Sigmoid colon (tissue), 4 donors: ENCODE results near the gene ARHGAP28.

Experiments
- EP300 ChIP-seq, 4 donors: sonication (generic); formaldehyde crosslinking; IDR thresholded peaks; one replicate each; pipeline ENCODE4 v1.6.1; 2017; ENCODE audit warnings: antibody characterized with exemption in 4 of 4
- POLR2A ChIP-seq, 2 donors: fragments of 450-650 bp; IDR thresholded peaks; one replicate each; pipeline ENCODE4 v1.6.1; 2016; ENCODE audit warnings: antibody characterized with exemption in 2 of 2, mild to moderate bottlenecking in 2 of 2, moderate library complexity in 2 of 2
- POLR2AphosphoS5 ChIP-seq, 4 donors: sonication (generic); formaldehyde crosslinking; IDR thresholded peaks; one replicate each; pipeline ENCODE4 v1.6.1; 2017; ENCODE audit warnings: antibody characterized with exemption in 4 of 4
- TF ChIP-seq, protein P1 (sequence below), 4 experiments: fragments of 450-650 bp in 3 of 4; fragments of 200-600 bp in 1 of 4; IDR thresholded peaks; one replicate each; pipeline ENCODE4 v1.5.1; 2016 to 2019; ENCODE audit warnings: antibody characterized with exemption in 4 of 4, mild to moderate bottlenecking in 3 of 4, moderate library complexity in 2 of 4

DNA sequence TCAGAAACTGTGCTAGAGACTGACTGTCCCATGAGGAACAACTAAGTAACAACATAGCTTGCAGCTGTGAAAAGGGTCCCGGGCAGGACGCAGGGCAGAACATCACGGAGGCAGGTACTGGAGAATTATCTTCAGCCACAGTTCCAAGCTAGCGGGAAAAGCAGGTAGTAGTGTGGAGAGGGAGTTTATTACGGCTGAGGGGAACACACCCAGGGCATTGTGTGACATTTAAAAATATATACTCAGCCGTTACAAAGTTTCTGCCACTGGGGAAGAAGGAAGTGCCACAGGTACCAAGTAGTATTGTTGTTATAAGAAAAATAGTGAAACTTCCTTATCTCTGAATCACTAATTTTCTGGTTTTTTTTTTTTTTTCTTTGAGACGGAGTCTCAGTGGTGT lies 208.5 kb downstream of the ARHGAP28 start:
- TF ChIP-seq, protein P1, sequence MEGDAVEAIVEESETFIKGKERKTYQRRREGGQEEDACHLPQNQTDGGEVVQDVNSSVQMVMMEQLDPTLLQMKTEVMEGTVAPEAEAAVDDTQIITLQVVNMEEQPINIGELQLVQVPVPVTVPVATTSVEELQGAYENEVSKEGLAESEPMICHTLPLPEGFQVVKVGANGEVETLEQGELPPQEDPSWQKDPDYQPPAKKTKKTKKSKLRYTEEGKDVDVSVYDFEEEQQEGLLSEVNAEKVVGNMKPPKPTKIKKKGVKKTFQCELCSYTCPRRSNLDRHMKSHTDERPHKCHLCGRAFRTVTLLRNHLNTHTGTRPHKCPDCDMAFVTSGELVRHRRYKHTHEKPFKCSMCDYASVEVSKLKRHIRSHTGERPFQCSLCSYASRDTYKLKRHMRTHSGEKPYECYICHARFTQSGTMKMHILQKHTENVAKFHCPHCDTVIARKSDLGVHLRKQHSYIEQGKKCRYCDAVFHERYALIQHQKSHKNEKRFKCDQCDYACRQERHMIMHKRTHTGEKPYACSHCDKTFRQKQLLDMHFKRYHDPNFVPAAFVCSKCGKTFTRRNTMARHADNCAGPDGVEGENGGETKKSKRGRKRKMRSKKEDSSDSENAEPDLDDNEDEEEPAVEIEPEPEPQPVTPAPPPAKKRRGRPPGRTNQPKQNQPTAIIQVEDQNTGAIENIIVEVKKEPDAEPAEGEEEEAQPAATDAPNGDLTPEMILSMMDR (IDR thresholded peaks at IDR 0.05): no peak
- TF ChIP-seq POLR2AphosphoS5 (IDR thresholded peaks at IDR 0.05) (no peak), POLR2A (IDR thresholded peaks at IDR 0.05) (no peak), EP300 (IDR thresholded peaks at IDR 0.05) (no peak)
